HG03159 (cell line): Measurements from ENCODE around the gene PPP1R3C.

ENCODE experiments used
- ATAC-seq: cut with Tn5 transposase; IDR thresholded peaks from one replicate; pipeline ENCODE4 v1.9.1; 2021; ENCODE audit warnings: mild to moderate bottlenecking, moderate library complexity; ENCODE audit not compliant: unreplicated experiment

The PPP1R3C gene

DNA sequence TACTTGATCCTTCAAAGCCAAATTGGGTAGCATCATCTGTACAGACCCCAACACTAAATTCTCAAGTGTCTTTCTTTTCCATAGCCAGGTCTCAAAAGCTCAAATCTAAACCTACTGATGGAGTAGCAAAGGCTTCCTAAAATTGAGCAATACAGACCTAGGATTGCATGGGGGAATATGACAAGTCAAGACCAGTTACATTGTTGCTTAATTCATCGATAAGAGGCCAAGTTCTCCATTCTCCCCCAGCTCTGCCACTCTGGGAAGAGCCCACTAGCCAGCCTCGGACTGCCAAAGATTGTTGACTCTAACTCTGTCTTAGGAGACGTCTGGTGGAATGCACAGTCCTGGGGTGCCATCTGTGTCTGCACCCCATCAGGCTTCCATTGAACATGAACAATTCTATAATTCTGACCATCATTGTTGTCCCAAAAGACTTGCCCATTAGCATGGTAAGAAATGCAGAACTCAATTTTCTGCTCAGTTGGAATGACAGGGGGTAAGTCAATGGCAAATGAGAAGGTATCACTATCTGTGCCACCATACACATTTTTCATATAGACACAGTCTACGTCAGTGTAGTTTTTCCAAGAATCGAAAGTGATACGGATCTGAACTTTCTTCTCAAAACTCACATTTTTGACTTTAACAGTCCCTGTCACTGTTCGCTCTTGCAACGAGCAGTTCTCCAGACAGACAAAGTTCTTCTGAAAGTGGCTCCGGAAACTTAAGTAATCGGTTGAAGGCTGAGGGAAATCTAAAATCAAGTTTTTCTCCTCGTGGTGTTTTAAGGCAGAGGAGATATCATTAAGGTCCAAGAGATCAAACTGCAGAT is 2.9 kb downstream of the PPP1R3C start:
- no peak for ATAC-seq

DNA sequence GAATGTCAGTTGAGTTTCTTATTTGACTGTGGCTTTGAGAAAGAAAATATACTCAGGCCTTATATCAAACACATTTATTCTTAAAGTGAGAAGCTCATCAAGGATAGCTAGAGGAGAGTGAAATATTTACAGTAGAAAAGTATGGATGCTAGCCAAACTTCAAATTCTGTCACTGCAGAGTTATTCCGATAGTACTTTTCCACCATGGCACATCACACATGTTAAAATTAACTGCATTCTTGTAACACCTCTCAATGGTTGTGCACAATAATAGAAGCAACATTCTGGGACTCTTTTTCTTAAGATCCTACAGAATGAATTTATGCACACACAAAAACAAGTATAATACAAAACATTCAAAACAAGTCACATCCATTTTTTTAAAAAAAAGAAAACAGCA is 4.5 kb downstream of the PPP1R3C start:
- no peak for ATAC-seq

DNA sequence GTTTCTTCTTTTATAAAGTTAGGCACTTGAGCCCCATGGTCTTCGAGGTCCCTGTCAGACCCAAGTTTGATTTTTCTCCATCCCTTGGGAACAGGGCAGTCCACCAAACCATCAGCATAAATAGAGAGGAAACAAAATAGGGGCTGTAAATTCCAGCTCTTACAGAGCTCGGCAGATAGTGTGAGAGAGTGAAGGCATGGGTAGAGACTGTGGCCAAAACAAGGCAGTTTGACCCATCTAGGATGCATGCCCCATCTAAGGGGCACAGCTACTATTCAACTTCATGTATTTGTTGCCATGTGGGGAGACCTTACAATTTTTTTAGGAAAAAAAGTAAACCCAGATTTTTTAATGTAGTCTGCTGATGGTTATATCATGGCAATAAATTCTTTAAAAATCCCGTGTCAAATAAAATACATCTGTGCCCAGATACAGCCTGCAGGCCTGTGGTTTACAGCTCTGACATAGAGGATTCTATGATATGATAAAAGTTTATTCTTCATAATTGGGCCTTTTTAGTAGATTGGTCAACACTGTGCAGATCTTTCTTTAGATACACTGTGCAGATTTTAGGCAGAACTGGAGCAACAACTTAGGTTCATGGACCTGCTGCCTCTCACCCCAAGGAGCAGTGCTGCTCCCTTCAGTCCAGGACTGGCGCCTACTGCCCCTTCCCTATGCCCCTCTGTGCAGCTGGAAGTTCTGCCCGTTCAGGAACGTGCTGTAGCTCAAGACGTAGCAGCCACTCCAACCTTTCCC is 5.3 kb downstream of the PPP1R3C start:
- ATAC-seq: no peak

DNA sequence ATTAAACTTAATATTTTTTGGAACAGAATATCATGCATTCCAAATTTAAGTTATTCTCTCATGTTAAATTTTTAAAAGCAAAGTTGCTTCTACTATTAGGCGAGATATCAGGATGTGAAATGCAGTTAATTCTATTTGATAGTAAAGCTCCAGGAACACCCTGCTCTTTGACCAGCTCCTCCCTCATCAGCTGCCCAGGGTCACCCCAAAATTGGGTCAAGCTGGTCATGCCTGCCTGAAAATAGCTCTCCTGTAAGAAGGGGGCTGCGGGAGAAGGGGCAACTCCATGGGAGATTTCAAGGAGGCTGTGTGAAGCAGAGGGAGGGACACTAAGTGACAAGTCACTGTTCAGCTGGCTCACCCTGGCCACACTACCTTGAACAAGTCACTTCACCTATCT is 5.9 kb downstream of the PPP1R3C start:
- no peak for ATAC-seq

DNA sequence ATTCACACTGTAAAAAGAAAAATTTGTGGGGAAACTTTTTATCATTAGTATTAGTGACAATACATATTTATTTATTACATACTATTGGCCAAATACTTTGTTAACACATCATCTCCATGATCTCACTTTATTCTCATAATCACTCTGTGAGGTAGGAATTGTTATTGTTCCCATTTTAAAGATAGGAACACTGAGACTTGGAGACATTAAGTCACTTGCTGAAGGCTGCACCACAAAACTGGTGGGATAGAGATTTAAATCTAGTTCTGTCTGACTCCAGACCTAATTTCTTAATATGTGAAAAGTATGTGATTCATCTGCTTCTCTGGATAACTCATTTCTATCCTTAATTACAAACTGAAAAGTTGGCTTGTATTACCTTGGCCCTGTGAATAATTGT is 8.2 kb downstream of the PPP1R3C start:
- no peak for ATAC-seq

DNA sequence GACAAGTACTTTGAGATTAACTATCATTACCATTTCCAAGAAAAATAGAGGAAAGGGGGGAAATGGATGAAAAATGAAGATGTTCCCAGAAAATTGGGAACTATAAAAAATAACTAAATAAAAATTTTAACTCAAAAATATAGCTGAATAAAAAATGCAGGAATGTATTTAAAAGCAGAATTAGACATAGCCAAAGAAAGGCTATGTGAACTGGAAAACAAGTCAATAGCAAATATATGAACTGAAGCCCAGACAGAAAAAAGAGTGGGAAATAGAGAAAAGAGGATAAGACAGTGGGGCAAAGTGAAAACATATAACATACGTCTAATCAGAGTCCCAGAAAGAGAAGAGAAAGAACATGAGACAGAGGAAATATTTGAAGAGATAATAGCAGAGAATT is 10.3 kb downstream of the PPP1R3C start:
- ATAC-seq: no peak

DNA sequence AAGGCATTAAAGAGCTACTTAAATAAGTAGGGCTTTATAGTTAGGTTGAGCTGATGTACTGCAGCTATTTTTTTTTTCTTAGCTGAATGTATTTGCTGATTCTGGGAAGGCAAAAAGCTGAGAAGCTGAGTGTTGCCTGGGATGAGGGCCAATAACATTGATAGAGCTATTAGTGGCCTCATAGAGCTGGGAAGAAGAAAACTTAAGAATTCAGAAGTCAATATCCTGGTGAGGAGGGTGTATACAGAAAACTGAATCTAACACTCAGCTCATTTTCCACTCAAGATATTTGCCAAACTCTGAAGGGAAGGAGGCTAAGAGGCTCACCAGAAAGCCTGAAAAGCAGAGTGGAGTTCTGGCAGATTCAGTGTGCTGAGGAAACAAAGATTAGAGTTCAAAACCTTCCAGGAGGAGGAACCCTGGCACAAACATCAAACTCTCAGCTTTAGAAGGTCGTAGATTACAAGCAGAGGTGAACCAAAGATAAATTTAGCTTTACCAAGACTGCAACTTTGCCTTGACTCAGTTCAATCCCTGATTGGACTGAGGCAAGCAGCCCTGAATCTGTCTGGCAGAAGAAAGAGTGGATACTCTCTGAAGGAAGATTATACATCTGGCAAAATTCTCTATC is 11.3 kb downstream of the PPP1R3C start:
- no peak for ATAC-seq

DNA sequence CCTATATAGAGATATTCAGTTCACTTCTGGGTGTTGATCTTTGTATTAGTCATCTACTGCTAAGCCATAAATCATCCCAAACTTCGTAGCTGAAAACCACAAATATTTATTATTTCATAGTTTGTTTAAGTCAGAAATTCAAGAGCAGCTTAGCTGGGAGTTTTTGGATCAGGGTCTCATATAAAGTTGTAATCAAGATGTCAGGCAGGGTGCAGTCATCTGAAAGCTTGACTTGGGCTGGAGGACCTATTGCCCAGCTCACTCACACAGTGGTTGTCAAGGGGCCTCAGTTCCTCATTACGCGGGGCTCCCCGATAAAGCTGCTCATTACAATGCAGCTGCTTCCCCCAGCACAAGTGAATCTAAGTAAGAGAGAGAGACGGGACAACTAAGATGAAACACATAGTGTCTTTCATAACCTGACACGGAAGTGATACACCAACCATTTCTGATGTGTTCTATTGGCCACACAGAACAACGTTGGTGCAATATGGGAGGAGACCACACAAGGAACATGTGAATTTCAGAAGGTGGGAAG is 15.7 kb downstream of the PPP1R3C start:
- no peak for ATAC-seq

DNA sequence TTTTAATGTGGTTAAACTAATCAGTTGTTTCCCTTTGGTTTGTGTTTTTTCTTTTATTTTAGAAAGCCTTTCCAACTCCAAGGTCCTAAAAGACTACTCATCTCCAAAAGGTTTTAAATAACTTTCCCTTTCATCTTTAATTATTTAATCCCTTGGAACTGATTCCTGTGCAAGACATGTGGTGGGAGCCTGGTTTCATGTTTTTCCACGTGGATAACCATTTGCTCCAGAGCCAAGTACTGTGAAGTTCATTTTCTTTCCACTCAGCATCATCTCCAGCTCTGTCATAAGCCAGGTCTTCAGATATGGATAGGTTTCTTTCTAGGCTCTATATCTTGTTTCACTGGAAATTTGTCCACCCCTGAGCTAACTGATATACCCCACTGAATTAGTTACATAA is 16.7 kb downstream of the PPP1R3C start:
- ATAC-seq: no peak

DNA sequence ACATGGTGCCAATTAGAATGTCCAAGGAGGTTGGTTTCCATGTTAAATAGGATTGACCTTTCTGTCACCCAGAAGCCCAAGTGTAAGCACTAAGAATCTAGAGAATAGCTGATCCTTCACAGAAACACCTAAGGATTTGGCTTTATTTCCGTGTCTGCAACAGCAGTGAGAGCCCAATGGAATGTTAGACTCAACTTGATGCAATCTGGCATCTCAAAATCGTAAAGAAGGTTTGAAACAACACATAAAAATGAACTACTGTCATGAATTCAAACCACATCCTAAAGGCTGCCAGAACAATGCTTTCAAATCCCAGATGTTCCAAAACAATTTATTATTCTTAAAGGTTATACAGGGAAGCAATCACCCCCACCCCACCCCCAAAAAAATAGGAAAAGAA is 18.6 kb downstream of the PPP1R3C start:
- no peak for ATAC-seq

DNA sequence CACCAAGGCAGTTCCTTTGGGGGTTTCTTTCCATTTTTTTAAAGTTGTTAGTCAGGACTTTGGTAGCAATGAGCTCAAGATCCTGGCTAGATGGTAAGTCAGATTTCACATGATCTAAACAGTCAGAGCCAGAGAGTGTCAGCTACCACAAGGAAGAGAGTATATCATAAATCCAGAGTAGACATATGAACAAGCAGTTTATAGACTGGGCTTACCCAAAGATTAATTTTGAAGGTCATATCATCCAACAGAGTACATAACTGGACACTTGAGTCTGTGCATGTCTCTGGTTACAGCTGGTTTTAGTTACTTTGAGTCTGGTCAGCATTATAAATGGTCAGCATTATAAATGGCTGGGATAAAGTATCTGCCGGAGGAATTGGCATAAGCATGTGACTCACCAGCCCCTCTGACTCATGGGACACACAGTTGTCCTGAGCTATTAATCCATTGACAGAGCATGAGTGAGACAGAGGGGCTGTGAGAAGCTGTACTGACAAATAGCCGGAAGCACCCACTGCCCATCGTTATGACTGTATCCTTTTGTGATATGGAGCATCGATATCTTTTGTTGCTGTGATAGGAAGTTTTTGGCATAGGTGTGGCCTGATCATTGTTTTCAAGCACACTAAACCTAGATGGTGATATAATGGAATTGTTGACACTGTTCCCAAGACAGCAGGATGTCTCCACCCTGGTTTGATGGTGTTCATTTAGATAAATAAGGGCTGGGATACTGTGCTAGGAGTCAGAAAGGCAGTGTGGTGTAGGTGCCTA is 19.3 kb downstream of the PPP1R3C start:
- ATAC-seq: no peak

DNA sequence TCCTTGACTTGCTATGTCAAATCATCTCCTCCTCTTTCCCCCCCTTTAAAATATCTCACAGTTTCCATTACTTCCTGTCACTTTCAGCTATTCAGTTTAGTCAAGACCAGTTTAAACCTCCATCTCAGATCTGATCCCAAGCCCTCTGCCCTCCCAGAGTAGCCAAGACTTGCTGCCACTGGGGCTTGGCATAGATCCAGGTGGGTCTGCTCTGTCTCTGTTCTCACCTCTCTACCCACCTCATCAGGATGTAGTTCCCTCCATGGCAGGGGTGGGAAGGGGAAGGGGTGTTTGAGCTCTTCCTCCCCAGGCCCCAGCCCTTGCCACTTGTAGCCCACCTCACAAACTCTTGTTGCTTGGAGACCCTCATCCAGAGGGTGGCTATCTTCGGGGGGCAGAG is 22.0 kb downstream of the PPP1R3C start:
- ATAC-seq: no peak

DNA sequence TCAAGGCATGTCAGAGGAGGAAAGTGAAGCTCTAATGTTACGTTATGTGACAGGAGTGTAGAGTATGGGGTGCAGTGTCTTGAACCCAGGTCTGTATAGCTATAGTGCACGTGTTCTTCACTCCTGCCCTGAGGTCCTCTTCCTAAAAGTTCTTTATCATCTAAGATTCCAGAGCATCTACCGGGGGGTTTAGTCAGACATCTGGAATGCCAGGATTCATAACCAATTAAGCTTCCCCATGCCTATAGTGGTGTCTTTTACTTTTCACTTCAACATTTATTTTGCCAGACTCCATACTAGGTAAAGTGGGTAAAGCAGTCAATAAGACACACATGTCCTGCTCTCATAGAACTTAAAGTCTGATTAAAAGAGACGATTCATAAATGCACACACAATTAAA is 22.4 kb downstream of the PPP1R3C start:
- ATAC-seq: no peak

DNA sequence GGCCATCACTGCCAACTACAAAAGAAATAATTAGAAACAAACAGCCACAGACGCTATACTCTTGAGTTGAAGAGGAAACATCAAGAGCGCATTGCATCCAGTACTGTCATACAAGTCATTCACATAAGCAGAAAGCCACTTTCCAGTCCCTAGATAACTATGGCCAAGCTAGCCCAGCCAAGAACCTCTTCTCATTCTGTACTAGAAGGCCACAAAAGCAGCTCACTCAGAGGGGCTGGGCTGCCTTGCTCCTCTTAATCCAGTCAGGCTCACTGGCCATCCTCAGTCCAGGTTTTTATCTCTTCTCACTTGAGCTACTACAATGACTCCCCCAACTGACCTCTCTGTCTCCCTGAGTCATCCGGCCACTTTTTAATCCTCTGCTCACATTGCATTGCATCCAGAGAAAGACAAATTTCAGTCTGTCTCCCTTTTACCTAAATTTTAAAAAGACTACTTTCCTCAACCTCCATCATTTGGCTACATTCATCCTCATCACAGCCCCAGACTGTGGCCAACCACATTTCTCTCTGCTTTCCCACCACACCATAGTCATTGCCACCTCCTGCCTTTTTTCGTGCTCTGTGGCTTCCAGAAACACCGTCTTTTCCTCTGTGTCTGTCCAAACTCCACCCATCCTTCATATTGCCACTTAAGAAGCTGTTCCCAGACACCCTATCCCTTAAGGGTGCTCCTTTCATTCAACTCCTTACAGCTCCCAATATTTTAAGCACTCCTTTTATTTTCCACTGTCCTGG is 25.0 kb downstream of the PPP1R3C start:
- ATAC-seq: no peak

DNA sequence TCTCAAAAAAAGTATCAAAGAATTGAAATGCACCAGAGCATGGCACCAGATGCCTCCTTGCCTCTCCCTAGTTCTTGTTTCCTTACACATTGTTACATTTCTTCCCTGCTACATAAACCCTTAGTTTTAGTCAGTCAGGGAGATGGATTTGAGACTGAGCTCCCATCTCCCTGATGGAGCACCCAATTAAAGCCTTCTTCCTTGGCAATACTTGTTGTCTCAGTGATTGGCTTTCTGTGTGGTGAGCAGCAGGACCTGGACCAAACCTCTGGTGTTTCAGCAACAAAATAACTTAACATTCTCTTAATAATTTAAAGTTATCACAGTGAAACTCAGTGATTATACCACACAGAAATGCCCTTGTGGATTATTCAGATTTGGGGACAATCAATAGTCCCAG is 26.9 kb downstream of the PPP1R3C start:
- no peak for ATAC-seq

DNA sequence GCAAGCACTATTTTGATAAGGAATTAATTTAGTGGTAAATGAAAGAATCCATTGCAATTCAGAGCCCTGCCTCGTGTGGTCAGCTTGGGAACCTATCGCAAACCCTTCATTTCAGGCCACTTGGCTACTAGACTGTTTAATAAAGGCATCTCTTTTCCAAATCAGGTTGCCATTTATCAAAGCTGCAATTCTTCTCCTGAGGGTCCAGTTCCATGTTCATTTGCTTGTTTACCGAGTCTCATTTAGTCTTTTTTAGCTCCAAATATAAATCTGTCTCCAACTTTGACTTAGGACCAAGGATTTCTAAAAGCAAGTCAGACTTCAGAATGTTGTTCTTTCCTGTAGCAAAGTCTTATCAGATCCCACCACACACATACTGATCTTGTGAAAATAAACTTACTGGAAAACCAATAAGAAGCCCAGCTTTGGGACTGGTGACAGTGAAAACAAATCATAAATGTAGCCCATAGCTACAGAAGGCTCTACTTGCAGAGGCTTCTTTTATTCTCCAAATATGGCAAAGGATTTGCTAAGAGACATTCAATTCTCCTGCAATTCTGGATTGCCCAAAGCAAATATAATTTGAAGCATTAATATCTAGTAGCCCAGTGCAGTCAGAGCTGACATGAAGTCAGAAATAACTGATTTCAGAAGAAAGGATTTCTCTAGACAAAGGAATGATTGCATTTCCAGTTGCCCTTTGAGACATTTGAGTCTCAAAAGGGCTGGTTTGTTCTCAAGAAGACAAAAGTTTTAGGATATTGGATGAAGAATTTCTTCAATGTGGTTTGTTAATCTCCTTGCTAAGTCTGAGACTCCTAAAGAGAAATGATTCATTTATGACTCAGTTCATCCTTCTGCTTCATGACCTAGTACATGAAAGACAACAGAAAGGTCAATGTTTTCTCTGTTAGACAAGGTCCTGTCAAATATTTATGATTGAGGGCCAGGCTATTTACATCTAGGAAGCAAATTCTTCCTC is 28.0 kb downstream of the PPP1R3C start:
- no peak for ATAC-seq

DNA sequence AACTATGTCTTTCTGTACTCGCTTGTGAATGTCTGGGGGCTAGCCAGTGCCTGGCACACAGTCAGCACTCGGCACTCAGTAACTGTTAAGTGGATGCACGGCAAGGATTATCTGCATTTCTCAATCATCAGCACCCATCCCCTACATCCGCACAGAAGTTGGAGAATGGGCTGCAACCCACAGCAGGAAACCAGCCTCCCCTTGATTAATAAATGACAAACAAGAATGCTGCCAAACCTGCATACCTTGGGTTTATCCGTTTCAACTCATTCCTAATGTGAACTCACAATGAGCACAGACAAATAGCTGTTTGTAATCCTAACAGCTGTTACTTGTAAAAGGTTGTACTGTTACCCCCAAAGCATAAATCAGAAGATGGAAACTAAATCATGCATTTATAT is 28.9 kb downstream of the PPP1R3C start:
- ATAC-seq: no peak

DNA sequence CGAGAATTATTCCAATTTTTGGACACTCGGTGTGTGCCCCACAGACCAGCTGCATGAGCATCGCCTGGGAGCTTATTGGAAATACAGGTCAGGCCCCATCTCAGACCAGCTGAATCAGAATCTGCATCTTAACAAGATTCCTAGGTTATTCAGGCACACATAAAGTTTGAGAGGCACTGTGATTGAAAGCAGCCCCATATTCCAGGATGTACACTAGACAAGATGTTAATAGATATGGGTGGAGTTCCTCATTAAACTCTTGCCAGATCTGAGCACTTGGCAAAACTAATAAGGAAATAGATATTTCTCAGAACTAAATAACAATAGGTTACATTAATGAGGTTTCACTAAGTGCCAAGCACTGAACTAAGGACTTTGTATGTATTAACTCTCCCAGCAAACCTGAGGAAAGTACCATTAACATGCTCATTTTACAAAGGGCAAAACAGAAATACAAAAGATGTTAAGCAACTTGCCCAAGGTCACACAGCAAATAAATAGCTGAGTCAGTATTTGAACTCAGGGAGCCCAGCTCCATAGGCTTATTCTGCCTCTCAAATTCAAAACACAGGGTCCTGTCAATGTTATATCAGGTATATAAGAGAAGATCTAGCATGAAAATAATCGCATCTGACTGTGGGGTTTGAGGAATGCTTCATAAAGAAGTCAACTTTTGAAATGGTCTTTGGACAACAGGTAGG is 29.9 kb downstream of the PPP1R3C start:
- ATAC-seq: no peak
